KBM-7 (cell line): ENCODE results near the gene ARHGAP11A.
A peak's percentile ranks its signal among the peaks of the same experiment; 100 is the strongest.
"Not testable (repeated sequence)": the region's sequence is repeated elsewhere in the genome, so short reads cannot be mapped to it uniquely, and the experiment has no call there.

Source experiments
- DNase-seq: peaks from one replicate; pipeline ENCODE4 v3.0.0-alpha.2; 2015
- in situ Hi-C: fragments of 300-500 bp; cut with MboI; formaldehyde crosslinking; loops from 2 replicates; pipeline ENCODE4 v1.14.3; 2020; ENCODE audit warnings: low sequenced_read_pairs, low pct_unique_long_range_greater_than_20kb, mixed read lengths

Gene ARHGAP11A, protein sequence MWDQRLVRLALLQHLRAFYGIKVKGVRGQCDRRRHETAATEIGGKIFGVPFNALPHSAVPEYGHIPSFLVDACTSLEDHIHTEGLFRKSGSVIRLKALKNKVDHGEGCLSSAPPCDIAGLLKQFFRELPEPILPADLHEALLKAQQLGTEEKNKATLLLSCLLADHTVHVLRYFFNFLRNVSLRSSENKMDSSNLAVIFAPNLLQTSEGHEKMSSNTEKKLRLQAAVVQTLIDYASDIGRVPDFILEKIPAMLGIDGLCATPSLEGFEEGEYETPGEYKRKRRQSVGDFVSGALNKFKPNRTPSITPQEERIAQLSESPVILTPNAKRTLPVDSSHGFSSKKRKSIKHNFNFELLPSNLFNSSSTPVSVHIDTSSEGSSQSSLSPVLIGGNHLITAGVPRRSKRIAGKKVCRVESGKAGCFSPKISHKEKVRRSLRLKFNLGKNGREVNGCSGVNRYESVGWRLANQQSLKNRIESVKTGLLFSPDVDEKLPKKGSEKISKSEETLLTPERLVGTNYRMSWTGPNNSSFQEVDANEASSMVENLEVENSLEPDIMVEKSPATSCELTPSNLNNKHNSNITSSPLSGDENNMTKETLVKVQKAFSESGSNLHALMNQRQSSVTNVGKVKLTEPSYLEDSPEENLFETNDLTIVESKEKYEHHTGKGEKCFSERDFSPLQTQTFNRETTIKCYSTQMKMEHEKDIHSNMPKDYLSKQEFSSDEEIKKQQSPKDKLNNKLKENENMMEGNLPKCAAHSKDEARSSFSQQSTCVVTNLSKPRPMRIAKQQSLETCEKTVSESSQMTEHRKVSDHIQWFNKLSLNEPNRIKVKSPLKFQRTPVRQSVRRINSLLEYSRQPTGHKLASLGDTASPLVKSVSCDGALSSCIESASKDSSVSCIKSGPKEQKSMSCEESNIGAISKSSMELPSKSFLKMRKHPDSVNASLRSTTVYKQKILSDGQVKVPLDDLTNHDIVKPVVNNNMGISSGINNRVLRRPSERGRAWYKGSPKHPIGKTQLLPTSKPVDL

DNA sequence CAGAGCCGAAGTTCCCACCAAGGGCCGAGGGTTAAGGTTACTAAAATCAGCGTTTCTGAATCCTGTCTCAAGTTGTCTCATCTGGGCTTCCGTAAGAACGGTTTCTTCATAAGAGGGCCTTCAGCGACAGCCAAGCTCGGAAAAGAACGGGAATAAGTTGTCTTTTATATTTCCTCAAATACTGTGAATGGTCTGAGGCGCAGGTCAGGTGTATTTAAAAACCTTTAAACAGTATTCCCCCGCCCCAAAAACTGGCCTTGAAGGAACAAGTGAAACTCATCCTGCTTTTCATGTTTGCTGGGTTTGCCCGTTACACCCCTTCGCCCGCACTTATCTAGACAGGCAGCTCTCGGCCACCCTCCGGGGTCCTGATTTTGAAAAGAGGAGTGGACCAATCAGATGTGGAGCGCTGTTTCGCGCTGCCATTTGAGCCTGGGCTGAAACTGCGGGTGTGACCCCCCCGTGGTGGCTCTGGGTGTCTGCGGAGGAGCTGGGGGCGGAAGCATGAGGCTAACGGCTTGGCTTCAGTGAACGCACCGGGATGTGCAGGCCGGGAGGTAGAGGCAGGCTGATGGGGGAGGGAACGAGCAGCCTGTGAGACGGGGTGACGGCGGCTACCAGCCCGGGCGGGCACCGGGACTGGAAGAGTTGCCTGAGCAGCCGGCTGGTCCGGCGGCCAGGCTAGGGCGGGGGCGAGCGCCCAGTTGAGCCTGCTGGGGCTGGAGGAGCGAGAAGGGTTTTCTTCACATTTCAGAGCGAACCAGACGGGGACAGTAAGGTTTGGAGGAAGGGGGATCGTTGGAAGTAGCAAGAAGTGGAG is at the start of gene ARHGAP11A:
Gene ARHGAP11A (plus strand): TSS at position 454 of the 820 bp plus-strand sequence. CDS start 708 bp downstream, outside the sequence.
- DNase-seq = peak; percentile 95
- in situ Hi-C loops = not testable (repeated sequence)

DNA sequence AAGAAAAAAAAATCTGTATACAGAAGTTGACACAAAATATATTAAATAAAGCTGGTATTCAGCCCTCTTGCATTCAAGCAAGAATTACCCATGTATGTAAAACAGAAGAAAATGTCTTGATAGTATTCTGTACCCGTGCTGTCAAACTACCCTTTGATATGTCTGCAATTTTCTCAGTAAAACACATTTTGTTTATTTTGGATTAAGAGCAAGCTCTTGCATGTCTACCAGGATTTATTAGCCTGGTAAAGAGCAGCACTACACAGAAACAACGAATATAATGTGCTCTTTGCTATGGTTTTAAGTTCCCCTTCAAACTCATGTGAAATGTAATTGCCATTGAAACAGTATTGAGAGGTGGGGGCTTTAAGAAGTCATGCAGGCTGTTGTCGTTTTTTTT is 46.3 kb upstream of the ARHGAP11A start:
- DNase-seq, in situ Hi-C loops: not testable (repeated sequence)

DNA sequence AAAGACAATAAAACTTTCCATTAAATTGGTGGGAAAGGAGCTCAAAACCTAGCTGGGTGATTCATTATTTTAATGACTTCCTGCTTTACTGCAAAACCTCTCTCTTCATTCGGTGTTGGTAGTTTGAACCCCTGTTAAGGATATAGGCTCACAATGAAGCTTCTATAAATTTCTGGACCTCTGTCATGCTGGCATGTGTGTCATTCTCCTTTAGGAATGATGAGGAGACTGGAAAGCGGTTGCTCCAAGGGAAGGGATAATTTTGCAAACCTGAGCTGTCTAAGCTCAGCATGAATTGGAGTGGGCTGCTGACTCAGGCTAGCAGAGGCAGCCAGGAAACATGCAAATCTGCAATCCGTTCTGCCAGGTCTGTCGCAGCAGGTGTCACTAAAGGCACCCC is 36.8 kb upstream of the ARHGAP11A start:
- DNase-seq, in situ Hi-C loops: not testable (repeated sequence)

DNA sequence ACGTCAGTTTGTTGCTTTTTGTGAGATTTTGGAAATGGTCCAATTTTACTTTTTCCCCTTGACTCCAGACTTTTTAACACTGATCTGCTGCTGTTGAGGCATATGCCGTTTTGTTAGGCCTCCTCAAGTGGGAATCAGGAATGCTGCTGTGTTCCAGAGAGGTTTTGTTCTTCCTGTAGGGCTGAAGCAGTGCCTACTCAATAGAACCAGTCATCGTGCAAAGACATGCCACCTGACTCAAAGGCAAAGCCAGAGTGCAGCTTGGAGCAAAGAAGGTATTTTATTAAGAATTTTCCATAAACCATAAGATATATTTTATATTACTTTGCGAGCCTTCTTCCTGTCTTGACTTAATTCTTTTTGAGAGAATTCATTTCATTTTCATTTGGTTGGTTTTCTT is 29.5 kb upstream of the ARHGAP11A start:
- DNase-seq, in situ Hi-C loops: not testable (repeated sequence)

DNA sequence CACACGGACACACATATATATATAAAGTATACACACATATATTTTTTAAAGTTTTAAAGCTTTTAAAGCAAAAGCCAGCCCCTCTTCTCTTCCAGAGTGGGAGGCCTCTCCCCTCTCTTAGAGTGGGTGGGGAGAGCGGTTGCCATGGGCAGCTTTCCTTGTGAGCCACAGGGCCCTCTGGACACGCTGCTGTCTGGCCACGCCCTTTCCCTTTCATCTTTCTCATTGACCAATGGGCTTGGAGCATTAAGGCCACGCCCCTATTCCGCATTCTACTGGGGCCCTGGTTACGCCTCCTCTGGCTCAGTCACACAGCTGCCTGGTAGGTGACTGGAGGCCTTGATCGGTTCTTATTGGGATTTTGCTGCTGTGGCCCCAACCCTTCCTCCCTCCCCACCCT is 22.2 kb upstream of the ARHGAP11A start, which contains the start of gene GOLGA8N:
Gene GOLGA8N (plus strand): TSS at position 306 of the 400 bp plus-strand sequence.
- DNase-seq, in situ Hi-C loops: not testable (repeated sequence)

DNA sequence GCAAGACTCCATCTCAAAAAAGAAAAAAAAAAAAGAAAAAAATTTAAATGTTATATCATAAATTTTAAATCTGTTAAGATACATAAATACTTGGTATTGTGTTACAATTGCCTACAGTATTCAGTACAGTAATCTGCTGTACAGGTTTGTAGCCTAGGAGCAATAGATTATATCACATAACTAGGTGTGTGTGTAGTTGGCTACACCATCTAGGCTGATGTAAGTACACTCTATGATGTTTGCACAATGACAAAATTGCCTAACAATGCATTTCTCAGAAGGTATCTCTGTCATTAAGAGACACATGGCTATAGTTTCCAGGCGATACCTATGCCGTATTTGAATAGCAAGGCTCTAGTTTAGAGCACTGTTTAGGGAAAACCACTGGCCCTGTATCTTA is 5.8 kb upstream of the ARHGAP11A start:
- in situ Hi-C loops, DNase-seq: not testable (repeated sequence)

DNA sequence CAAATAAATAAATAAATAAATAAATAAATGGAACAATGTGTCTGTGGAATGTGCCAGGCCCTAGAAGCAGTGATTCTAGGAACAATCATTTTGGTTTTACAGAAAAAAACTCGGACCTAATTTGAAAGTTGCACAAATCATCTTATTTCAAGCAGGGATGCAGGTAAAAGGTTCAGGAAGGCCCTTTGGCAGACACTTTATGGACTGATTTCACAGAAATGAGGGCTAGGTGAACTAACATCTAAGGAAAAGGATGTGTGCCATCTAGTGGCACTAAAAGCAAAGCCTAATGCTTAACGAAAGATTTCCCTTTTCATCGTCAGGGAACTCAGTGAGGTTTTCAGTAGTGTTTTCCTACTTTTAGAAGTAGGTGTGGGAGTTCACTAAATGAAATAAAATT is 4.6 kb upstream of the ARHGAP11A start:
- DNase-seq = peak; percentile 54
- in situ Hi-C loops = not testable (repeated sequence)

DNA sequence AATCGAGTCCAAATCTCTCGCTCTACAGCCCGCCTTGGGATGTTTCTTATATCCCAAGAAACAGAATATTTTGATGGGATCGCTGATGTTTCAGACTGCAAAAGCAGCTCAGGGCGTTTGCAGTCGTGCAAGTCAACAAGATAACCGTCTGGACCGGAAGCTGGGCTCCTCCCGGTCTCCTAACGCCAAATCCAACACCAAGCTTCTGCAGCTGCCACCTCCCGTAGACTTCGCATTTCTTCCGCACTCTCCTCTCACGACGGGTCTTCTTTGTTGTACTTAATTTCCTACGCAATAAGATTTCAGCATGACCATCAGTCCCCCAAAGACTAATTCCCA is 623 bp upstream of the ARHGAP11A start:
- in situ Hi-C loops, DNase-seq: not testable (repeated sequence)

DNA sequence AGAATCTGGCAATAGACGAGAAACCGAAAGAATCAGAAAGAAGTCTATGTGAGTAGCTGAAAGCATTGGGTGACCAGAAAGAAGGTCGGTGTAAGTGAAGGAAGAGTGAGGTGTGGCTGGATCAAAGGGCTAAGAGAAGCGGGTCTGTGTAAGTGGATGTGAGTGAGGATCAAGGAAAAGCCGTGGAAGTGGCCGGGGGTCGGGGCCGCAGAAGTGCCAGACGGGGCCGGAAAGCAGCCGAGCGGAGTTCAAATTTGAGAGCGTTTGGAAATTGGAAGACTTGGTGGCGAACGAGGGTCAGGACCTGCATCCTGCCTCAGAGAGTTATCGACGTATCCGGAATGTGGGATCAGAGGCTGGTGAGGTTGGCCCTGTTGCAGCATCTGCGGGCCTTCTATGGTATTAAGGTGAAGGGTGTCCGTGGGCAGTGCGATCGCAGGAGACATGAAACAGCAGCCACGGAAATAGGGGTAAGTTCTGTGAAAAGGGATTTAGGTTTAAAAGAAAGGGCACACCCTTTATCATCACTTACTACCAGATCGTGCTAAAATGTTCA is 645 bp downstream of the ARHGAP11A start:
- in situ Hi-C loops = not testable (repeated sequence)
- peak; percentile 24 for DNase-seq

DNA sequence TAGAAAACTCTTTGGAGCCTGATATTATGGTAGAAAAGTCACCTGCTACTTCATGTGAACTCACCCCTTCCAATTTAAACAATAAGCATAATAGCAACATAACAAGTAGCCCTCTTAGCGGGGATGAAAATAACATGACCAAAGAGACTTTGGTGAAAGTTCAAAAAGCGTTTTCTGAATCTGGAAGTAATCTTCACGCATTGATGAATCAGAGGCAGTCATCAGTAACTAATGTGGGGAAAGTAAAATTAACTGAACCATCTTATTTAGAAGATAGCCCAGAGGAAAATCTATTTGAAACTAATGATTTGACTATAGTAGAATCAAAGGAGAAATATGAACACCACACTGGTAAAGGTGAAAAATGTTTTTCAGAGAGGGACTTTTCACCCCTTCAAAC is 21.1 kb downstream of the ARHGAP11A start:
- in situ Hi-C loops = no loop called here
- DNase-seq = no peak

DNA sequence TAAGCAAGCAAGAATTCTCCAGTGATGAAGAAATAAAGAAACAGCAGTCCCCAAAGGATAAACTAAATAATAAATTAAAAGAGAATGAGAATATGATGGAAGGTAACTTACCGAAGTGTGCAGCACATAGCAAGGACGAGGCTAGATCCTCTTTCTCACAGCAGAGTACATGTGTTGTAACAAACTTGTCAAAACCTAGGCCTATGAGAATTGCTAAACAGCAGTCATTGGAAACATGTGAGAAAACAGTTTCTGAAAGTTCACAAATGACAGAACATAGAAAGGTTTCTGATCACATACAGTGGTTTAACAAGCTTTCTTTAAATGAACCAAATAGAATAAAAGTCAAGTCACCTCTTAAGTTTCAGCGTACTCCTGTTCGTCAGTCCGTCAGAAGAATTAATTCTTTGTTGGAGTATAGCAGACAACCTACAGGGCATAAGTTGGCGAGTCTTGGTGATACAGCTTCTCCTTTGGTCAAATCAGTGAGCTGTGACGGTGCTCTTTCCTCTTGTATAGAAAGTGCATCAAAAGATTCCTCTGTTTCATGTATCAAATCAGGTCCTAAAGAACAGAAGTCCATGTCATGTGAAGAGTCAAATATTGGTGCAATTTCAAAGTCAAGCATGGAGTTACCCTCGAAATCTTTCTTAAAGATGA is 21.7 kb downstream of the ARHGAP11A start:
- in situ Hi-C loops = no loop called here
- DNase-seq = no peak

DNA sequence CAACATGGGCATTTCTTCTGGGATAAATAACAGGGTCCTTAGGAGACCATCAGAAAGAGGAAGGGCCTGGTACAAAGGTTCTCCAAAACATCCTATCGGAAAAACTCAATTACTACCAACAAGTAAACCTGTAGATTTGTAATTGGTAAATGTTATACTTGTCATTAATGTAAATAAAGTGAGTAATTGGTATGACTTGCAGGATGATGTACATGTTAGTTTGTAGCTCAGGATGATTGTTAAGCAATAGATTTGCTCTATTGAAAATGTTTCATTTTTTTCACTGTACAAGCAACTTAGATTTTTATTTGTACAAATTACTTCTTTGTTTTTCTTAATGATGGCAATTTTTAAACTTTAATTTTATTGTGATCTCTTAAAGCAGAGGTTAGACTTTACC is 22.4 kb downstream of the ARHGAP11A start:
- in situ Hi-C loops = no loop called here
- DNase-seq = no peak

DNA sequence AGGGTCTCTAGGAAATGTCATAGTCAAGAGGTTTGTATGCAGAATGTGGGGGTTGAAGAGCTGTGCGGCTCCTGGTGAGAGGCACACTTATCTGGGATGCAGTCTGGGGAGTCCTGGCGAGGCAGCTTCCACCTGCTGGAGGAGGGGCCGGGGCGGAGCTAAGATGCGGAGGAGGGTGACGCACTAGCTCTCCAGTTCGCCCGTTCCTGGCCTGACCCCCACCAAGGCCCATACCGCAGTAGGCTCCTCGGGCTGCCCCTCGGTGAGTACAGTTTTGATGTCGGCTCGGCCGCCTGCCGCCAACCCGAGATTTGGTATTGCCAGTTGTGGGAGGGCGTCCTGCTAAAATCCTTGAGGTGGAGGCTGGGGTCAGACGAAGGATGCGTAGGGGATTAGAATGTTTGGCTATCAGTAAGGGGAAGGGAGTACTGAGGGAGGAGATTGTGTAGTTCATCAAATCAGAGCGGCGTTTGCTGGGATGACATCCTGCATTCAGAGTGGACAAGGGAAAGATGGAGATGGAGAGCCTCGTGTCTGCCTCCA is 26.3 kb downstream of the ARHGAP11A start, which contains the start of gene SCG5:
Gene SCG5 (plus strand): TSS at position 194 of the 543 bp plus-strand sequence. CDS start 1,883 bp downstream, outside the sequence.
- no peak for DNase-seq
- in situ Hi-C loops = no loop called here

DNA sequence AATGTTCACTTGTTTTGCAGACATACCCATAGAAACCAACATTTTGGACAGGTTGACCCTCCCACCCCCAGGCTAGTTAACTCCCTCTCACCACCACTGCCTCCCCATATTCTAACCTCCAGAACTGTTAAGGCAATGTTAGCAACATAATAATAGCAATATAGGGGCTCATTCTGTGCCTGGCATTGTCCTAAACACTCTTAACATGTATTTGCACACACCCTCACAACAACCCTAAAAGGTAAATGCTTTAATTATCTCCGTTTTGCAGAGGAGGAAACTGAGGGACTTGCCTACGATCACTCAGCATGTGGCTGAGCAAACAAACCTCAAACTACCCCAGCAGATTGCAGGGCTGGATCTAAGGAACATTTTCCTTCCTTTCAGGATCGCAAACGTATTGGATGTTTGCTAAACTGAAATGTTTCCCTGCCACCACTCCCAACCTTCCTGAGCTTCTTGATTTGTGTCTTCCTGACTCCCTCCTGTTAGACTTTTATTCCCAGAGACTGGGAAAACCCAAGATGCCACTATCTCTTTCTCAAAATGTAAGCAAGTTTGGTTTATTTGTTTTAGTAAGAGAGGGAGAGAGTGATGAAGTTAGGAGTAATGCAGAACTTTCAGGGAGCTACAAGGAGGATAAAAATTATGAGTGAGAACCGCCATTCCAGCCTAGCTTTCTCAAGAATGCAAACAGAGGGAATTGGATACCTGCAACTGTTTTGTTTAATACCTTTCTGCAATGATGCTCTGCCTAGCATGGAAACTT is 27.5 kb downstream of the ARHGAP11A start:
- in situ Hi-C loops = no loop called here

DNA sequence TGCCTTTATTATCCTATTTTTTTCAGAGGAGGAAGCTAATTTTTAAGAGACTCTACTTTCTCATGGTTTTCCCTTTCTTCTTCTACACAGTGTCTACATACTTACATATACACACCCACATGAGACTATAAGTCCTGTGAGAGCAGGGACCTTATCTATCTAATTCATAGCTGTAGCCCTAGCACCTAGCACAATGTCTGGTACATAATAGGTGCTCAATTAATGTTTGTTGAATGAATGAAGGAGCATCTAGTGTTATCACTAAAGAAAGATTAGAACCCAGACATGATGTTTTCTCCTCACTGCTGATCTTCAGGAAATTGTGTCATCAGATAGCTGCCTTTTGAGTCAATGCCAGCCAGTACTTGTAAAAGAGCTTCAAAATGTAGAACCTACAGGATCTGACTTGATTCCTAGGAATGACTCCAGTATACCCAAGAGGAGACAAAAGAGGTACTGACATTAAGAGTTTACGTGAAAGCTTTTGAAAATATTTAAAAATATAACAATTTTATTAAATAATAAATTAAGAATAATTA is 28.7 kb downstream of the ARHGAP11A start:
- in situ Hi-C loops = no loop called here
- no peak for DNase-seq

More for the DNA sequence above, 27.5 kb downstream of the ARHGAP11A start:
- DNase-seq = no peak

DNA sequence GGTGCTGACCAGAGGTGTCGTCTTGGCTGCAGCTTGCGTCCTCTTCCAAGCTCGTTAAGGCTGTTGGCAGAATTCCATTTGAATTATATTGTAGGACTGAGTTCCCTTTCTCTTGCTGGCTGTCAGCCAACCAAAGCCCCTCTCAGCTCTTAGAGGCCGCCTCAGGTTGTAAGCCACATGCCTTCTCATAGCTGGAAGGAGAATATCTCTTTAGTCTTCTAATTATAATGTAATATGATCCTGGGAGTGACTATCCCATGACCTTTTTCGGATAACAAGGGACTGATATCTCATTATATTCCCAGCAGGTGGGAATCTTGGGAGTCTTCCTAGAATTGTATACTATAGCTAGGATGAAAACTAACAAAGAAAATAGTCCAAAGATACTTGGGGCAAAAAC is 31.0 kb downstream of the ARHGAP11A start:
- in situ Hi-C loops = no loop called here
- DNase-seq = no peak

DNA sequence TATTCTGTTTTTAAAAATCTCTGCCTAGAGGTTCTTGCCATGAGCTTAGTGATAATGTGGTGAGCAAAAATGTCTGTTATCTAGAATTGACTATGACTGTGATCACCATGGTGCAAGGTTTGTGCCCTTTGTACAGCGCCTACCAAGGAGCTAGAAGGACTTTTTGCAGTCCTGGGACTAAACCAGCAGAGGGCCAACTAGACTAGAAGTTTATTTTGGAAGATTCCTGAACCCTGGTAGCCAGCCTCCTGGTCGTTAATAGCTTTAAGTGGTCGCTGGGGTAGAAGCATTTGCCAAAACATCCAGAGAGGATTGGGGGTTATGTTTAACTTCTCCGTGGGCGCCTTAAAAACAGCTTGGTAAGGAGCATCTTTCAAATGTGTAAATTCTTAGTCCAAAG is 34.0 kb downstream of the ARHGAP11A start:
- in situ Hi-C loops = no loop called here
- no peak for DNase-seq
